Measurements from ENCODE around the gene ZNF609. TPM values are rescaled to one million over a fixed set of nuclear protein-coding genes. Genes with fewer than 3 reads are reported as not detected.
A peak's percentile ranks its signal among the peaks of the same experiment; 100 is the strongest.

Gene ZNF609
- total and polyA plus RNA-seq, 2 experiments from 2014 or later: 6.3 to 11.3 TPM

- Histone ChIP-seq H3K4me2 (ENCODE audit: unreplicated experiment) (no peak overlapping the region), H3K4me3 (no peak overlapping the region), H3K36me3 (ENCODE audit: low read depth) (no peaks in the 10 kb centered on the region), H3K4me1 (ENCODE audit: insufficient read depth) (peaks cover 20% of the 10 kb centered on the region), H3K27ac (no peak overlapping the region), H3K9me3 (ENCODE audit: low read depth) (no peaks in the 10 kb centered on the region), H4K20me1 (ENCODE audit: insufficient read depth) (no peaks in the 10 kb centered on the region; the same call in 1 of the 2 replicates), H3K27me3 (replicated peaks; ENCODE audit: insufficient read depth) (no peaks in the 10 kb centered on the region), H2AFZ (no peak overlapping the region), H3K79me2 (ENCODE audit: insufficient read depth) (peaks cover 97% of the 10 kb centered on the region), H3F3A (ENCODE audit: insufficient read depth) (peaks cover under 1% of the 10 kb centered on the region), H3K9me2 (ENCODE audit: insufficient read depth) (no peaks in the 10 kb centered on the region), H3K9ac (no peak overlapping the region)
- 43 to 48% methylated on average over 4 of the region's 4 CpGs for WGBS, 2 experiments (ENCODE audit: low coverage in 1 of 2, low lambda C conversion rate in 2 of 2, missing lambda C conversion rate in 2 of 2)
- peak; percentile 38 for DNase-seq
- TF ChIP-seq EZH2phosphoT487 (IDR thresholded peaks at IDR 0.05; ENCODE audit: insufficient read depth, low read depth) (no peak), EZH2 (IDR thresholded peaks at IDR 0.05; ENCODE audit: insufficient read depth, poor library complexity, severe bottlenecking) (no peak)
- in situ Hi-C loops (cut with MboI): no loop called here
Observed at GRCh38 chr15:64596701-64597476, 136.5 kb downstream of the ZNF609 start.

- no peak overlapping the region for H2AFZ ChIP-seq
- in situ Hi-C loops (cut with MboI): no loop called here
- H3K4me1 ChIP-seq (ENCODE audit: insufficient read depth): peaks cover 25% of the 10 kb centered on the region
- H3K4me3 ChIP-seq: no peak overlapping the region
- no peaks in the 10 kb centered on the region for H3K27me3 ChIP-seq (replicated peaks; ENCODE audit: insufficient read depth)
- H3K9ac ChIP-seq: no peak overlapping the region
- H4K20me1 ChIP-seq (ENCODE audit: insufficient read depth): no peaks in the 10 kb centered on the region; the same call in 1 of the 2 replicates
- H3F3A ChIP-seq (ENCODE audit: insufficient read depth): peaks cover 6% of the 10 kb centered on the region
- no peaks in the 10 kb centered on the region for H3K9me3 ChIP-seq (ENCODE audit: low read depth)
- H3K27ac ChIP-seq: no peak overlapping the region
- H3K36me3 ChIP-seq (ENCODE audit: low read depth): no peaks in the 10 kb centered on the region
- DNase-seq: no peak
- 15 to 16% methylated on average over 1 of the region's 1 CpG for WGBS, 2 experiments (ENCODE audit: low coverage in 1 of 2, low lambda C conversion rate in 2 of 2, missing lambda C conversion rate in 2 of 2)
- no peak for TF ChIP-seq EZH2 (IDR thresholded peaks at IDR 0.05; ENCODE audit: insufficient read depth, poor library complexity, severe bottlenecking)
- no peak for TF ChIP-seq EZH2phosphoT487 (IDR thresholded peaks at IDR 0.05; ENCODE audit: insufficient read depth, low read depth)
- no peak overlapping the region for H3K4me2 ChIP-seq (ENCODE audit: unreplicated experiment)
- H3K79me2 ChIP-seq (ENCODE audit: insufficient read depth): peaks cover 96% of the 10 kb centered on the region
- no peaks in the 10 kb centered on the region for H3K9me2 ChIP-seq (ENCODE audit: insufficient read depth)
Observed at GRCh38 chr15:64597477-64597822, 137.1 kb downstream of the ZNF609 start.

- no peak for TF ChIP-seq EZH2phosphoT487 (IDR thresholded peaks at IDR 0.05; ENCODE audit: insufficient read depth, low read depth)
- no peak for TF ChIP-seq EZH2 (IDR thresholded peaks at IDR 0.05; ENCODE audit: insufficient read depth, poor library complexity, severe bottlenecking)
- Histone ChIP-seq H3K9me3 (ENCODE audit: low read depth) (no peaks in the 10 kb centered on the region), H3K4me2 (ENCODE audit: unreplicated experiment) (no peak overlapping the region), H3F3A (ENCODE audit: insufficient read depth) (peaks cover 10% of the 10 kb centered on the region), H3K9ac (no peak overlapping the region), H3K36me3 (ENCODE audit: low read depth) (no peaks in the 10 kb centered on the region), H3K4me3 (no peak overlapping the region), H3K27me3 (replicated peaks; ENCODE audit: insufficient read depth) (no peaks in the 10 kb centered on the region), H3K27ac (no peak overlapping the region), H3K9me2 (ENCODE audit: insufficient read depth) (no peaks in the 10 kb centered on the region), H3K79me2 (ENCODE audit: insufficient read depth) (peaks cover 93% of the 10 kb centered on the region), H2AFZ (no peak overlapping the region), H4K20me1 (ENCODE audit: insufficient read depth) (no peaks in the 10 kb centered on the region; the same call in 1 of the 2 replicates), H3K4me1 (ENCODE audit: insufficient read depth) (peaks cover 25% of the 10 kb centered on the region)
- no peak for DNase-seq
- in situ Hi-C loops (cut with MboI): no loop called here
Observed at GRCh38 chr15:64599226-64599625, 138.8 kb downstream of the ZNF609 start.

- peak; percentile 48 for DNase-seq
- TF ChIP-seq EZH2phosphoT487 (IDR thresholded peaks at IDR 0.05; ENCODE audit: insufficient read depth, low read depth): no peak
- no peak for TF ChIP-seq EZH2 (IDR thresholded peaks at IDR 0.05; ENCODE audit: insufficient read depth, poor library complexity, severe bottlenecking)
- no peaks in the 10 kb centered on the region for H3K9me3 ChIP-seq (ENCODE audit: low read depth)
- no peak overlapping the region for H2AFZ ChIP-seq
- H3K4me2 ChIP-seq (ENCODE audit: unreplicated experiment): no peak overlapping the region
- H3K36me3 ChIP-seq (ENCODE audit: low read depth): no peaks in the 10 kb centered on the region
- no peaks in the 10 kb centered on the region for H3K27me3 ChIP-seq (replicated peaks; ENCODE audit: insufficient read depth)
- peaks cover 10% of the 10 kb centered on the region for H3F3A ChIP-seq (ENCODE audit: insufficient read depth)
- no peak overlapping the region for H3K27ac ChIP-seq
- H3K79me2 ChIP-seq (ENCODE audit: insufficient read depth): peaks cover 93% of the 10 kb centered on the region
- in situ Hi-C loops (cut with MboI): no loop called here
- H3K9me2 ChIP-seq (ENCODE audit: insufficient read depth): no peaks in the 10 kb centered on the region
- peaks cover 25% of the 10 kb centered on the region for H3K4me1 ChIP-seq (ENCODE audit: insufficient read depth)
- no peak overlapping the region for H3K4me3 ChIP-seq
- WGBS, 2 experiments (ENCODE audit: low coverage in 1 of 2, low lambda C conversion rate in 2 of 2, missing lambda C conversion rate in 2 of 2): 25 to 29% methylated on average over 2 of the region's 2 CpGs
- H3K9ac ChIP-seq: no peak overlapping the region
- H4K20me1 ChIP-seq (ENCODE audit: insufficient read depth): no peaks in the 10 kb centered on the region; the same call in 1 of the 2 replicates
Observed at GRCh38 chr15:64599716-64600115, 139.3 kb downstream of the ZNF609 start.
